ENCODE data around the gene FAM107B. TPM values are rescaled to one million over a fixed set of nuclear protein-coding genes. Genes with fewer than 3 reads are reported as not detected.

Gene FAM107B
- total and polyA plus RNA-seq, 2 donors, result 49.1 to 52.3 TPM

- peaks cover 0 to 6% of the 10 kb centered on the region in 2 donors for H3K9me3 ChIP-seq (ENCODE audit: control insufficient read depth in 2 of 2, insufficient read depth in 1 of 2, low read length in 1 of 2)
- H3K27me3 ChIP-seq (ENCODE audit: control insufficient read depth in 2 of 2, insufficient read depth in 1 of 2, low read length in 1 of 2), result peaks cover 0 to 3% of the 10 kb centered on the region in 2 donors
- no peak for DNase-seq (ENCODE audit: low read depth in 6 of 9, low spot score in 9 of 9)
- WGBS, result 96% methylated on average over 5 of the region's 5 CpGs
- H3K4me3 ChIP-seq (ENCODE audit: low read length in 2 of 2), result no peak overlapping the region
- no peak overlapping the region for H3K27ac ChIP-seq (ENCODE audit: low read depth in 1 of 2, low read length in 1 of 2)
- no peaks in the 10 kb centered on the region for H3K36me3 ChIP-seq (ENCODE audit: control insufficient read depth in 2 of 2, insufficient read depth in 2 of 2, low read length in 1 of 2)
- H3K4me1 ChIP-seq (ENCODE audit: control insufficient read depth in 2 of 2, insufficient read depth in 2 of 2, low read length in 2 of 2), result peaks cover 0 to 3% of the 10 kb centered on the region in 2 donors
Measured at GRCh38 chr10:14784459-14785055, 9.9 kb upstream of the FAM107B start.

GRCh38 chr10:14782691-14783363 lies 8.1 kb upstream of the FAM107B start:
- Histone ChIP-seq H3K27me3 (ENCODE audit: control insufficient read depth in 2 of 2, insufficient read depth in 1 of 2, low read length in 1 of 2) (peaks cover 0 to 3% of the 10 kb centered on the region in 2 donors), H3K4me3 (ENCODE audit: low read length in 2 of 2) (no peak overlapping the region), H3K4me1 (ENCODE audit: control insufficient read depth in 2 of 2, insufficient read depth in 2 of 2, low read length in 2 of 2) (peaks cover 0 to 3% of the 10 kb centered on the region in 2 donors), H3K36me3 (ENCODE audit: control insufficient read depth in 2 of 2, insufficient read depth in 2 of 2, low read length in 1 of 2) (no peaks in the 10 kb centered on the region), H3K27ac (ENCODE audit: low read depth in 1 of 2, low read length in 1 of 2) (no peak overlapping the region), H3K9me3 (ENCODE audit: control insufficient read depth in 2 of 2, insufficient read depth in 1 of 2, low read length in 1 of 2) (peaks cover 0 to 6% of the 10 kb centered on the region in 2 donors)
- WGBS, result 41% methylated on average over 9 of the region's 9 CpGs
- DNase-seq (ENCODE audit: low read depth in 6 of 9, low spot score in 9 of 9), result peak in 1 of 9 donors; percentile 11

GRCh38 chr10:14781763-14782162 lies 7.1 kb upstream of the FAM107B start:
- Histone ChIP-seq H3K27me3 (ENCODE audit: control insufficient read depth in 2 of 2, insufficient read depth in 1 of 2, low read length in 1 of 2) (peaks cover 0 to 3% of the 10 kb centered on the region in 2 donors), H3K9me3 (ENCODE audit: control insufficient read depth in 2 of 2, insufficient read depth in 1 of 2, low read length in 1 of 2) (peaks cover 0 to 6% of the 10 kb centered on the region in 2 donors), H3K4me1 (ENCODE audit: control insufficient read depth in 2 of 2, insufficient read depth in 2 of 2, low read length in 2 of 2) (peaks cover 0 to 3% of the 10 kb centered on the region in 2 donors), H3K27ac (ENCODE audit: low read depth in 1 of 2, low read length in 1 of 2) (no peak overlapping the region), H3K36me3 (ENCODE audit: control insufficient read depth in 2 of 2, insufficient read depth in 2 of 2, low read length in 1 of 2) (no peaks in the 10 kb centered on the region), H3K4me3 (ENCODE audit: low read length in 2 of 2) (no peak overlapping the region)
- no peak for DNase-seq (ENCODE audit: low read depth in 6 of 9, low spot score in 9 of 9)
- 49% methylated on average over 7 of the region's 7 CpGs for WGBS

GRCh38 chr10:14779001-14779651 lies 4.4 kb upstream of the FAM107B start:
- H3K27me3 ChIP-seq (ENCODE audit: control insufficient read depth in 2 of 2, insufficient read depth in 1 of 2, low read length in 1 of 2), result peaks cover 0 to 3% of the 10 kb centered on the region in 2 donors
- H3K9me3 ChIP-seq (ENCODE audit: control insufficient read depth in 2 of 2, insufficient read depth in 1 of 2, low read length in 1 of 2), result no peaks in the 10 kb centered on the region
- H3K4me3 ChIP-seq (ENCODE audit: low read length in 2 of 2), result no peak overlapping the region
- WGBS, result 96% methylated on average over 6 of the region's 6 CpGs
- H3K4me1 ChIP-seq (ENCODE audit: control insufficient read depth in 2 of 2, insufficient read depth in 2 of 2, low read length in 2 of 2), result peaks cover 0 to 3% of the 10 kb centered on the region in 2 donors
- no peak for DNase-seq (ENCODE audit: low read depth in 6 of 9, low spot score in 9 of 9)
- H3K27ac ChIP-seq (ENCODE audit: low read depth in 1 of 2, low read length in 1 of 2), result peak overlapping the region in 1 of 2 donors; percentile 26
- no peaks in the 10 kb centered on the region for H3K36me3 ChIP-seq (ENCODE audit: control insufficient read depth in 2 of 2, insufficient read depth in 2 of 2, low read length in 1 of 2)

GRCh38 chr10:14776546-14776945 lies 1.8 kb upstream of the FAM107B start:
- no peak for DNase-seq (ENCODE audit: low read depth in 6 of 9, low spot score in 9 of 9)
- 92% methylated on average over 9 of the region's 9 CpGs for WGBS

GRCh38 chr10:14775656-14776055 lies 959 bp upstream of the FAM107B start:
- H3K9me3 ChIP-seq (ENCODE audit: control insufficient read depth in 2 of 2, insufficient read depth in 1 of 2, low read length in 1 of 2), result no peaks in the 10 kb centered on the region
- H3K4me1 ChIP-seq (ENCODE audit: control insufficient read depth in 2 of 2, insufficient read depth in 2 of 2, low read length in 2 of 2), result peaks cover 0 to 3% of the 10 kb centered on the region in 2 donors
- WGBS, result 95% methylated on average over 3 of the region's 3 CpGs
- H3K27ac ChIP-seq (ENCODE audit: low read depth in 1 of 2, low read length in 1 of 2), result no peak overlapping the region
- no peak overlapping the region for H3K4me3 ChIP-seq (ENCODE audit: low read length in 2 of 2)
- DNase-seq (ENCODE audit: low read depth in 6 of 9, low spot score in 9 of 9), result no peak
- no peaks in the 10 kb centered on the region for H3K27me3 ChIP-seq (ENCODE audit: control insufficient read depth in 2 of 2, insufficient read depth in 1 of 2, low read length in 1 of 2)
- no peaks in the 10 kb centered on the region for H3K36me3 ChIP-seq (ENCODE audit: control insufficient read depth in 2 of 2, insufficient read depth in 2 of 2, low read length in 1 of 2)

More at GRCh38 chr10:14776546-14776945, 1.8 kb upstream of the FAM107B start:
- no peak overlapping the region for H3K27ac ChIP-seq (ENCODE audit: low read depth in 1 of 2, low read length in 1 of 2)
- peaks cover 0 to 3% of the 10 kb centered on the region in 2 donors for H3K4me1 ChIP-seq (ENCODE audit: control insufficient read depth in 2 of 2, insufficient read depth in 2 of 2, low read length in 2 of 2)
- no peaks in the 10 kb centered on the region for H3K9me3 ChIP-seq (ENCODE audit: control insufficient read depth in 2 of 2, insufficient read depth in 1 of 2, low read length in 1 of 2)
- no peaks in the 10 kb centered on the region for H3K36me3 ChIP-seq (ENCODE audit: control insufficient read depth in 2 of 2, insufficient read depth in 2 of 2, low read length in 1 of 2)
- H3K4me3 ChIP-seq (ENCODE audit: low read length in 2 of 2), result no peak overlapping the region
- no peaks in the 10 kb centered on the region for H3K27me3 ChIP-seq (ENCODE audit: control insufficient read depth in 2 of 2, insufficient read depth in 1 of 2, low read length in 1 of 2)

GRCh38 chr10:14774214-14774580 lies 500 bp downstream of the FAM107B start:
- WGBS, result 95% methylated on average over 22 of the region's 22 CpGs

GRCh38 chr10:14773551-14774213 lies 1.0 kb downstream of the FAM107B start:
- Histone ChIP-seq H3K36me3 (ENCODE audit: control insufficient read depth in 2 of 2, insufficient read depth in 2 of 2, low read length in 1 of 2) (no peaks in the 10 kb centered on the region), H3K27ac (ENCODE audit: low read depth in 1 of 2, low read length in 1 of 2) (no peak overlapping the region), H3K4me3 (ENCODE audit: low read length in 2 of 2) (no peak overlapping the region), H3K4me1 (ENCODE audit: control insufficient read depth in 2 of 2, insufficient read depth in 2 of 2, low read length in 2 of 2) (peaks cover 0 to 3% of the 10 kb centered on the region in 2 donors), H3K9me3 (ENCODE audit: control insufficient read depth in 2 of 2, insufficient read depth in 1 of 2, low read length in 1 of 2) (no peaks in the 10 kb centered on the region), H3K27me3 (ENCODE audit: control insufficient read depth in 2 of 2, insufficient read depth in 1 of 2, low read length in 1 of 2) (no peaks in the 10 kb centered on the region)
- no peak for DNase-seq (ENCODE audit: low read depth in 6 of 9, low spot score in 9 of 9)
- WGBS, result 94% methylated on average over 10 of the region's 10 CpGs

More at GRCh38 chr10:14774214-14774580, 500 bp downstream of the FAM107B start:
- Histone ChIP-seq H3K4me1 (ENCODE audit: control insufficient read depth in 2 of 2, insufficient read depth in 2 of 2, low read length in 2 of 2) (peaks cover 0 to 3% of the 10 kb centered on the region in 2 donors), H3K27me3 (ENCODE audit: control insufficient read depth in 2 of 2, insufficient read depth in 1 of 2, low read length in 1 of 2) (no peaks in the 10 kb centered on the region), H3K9me3 (ENCODE audit: control insufficient read depth in 2 of 2, insufficient read depth in 1 of 2, low read length in 1 of 2) (no peaks in the 10 kb centered on the region), H3K4me3 (ENCODE audit: low read length in 2 of 2) (no peak overlapping the region), H3K36me3 (ENCODE audit: control insufficient read depth in 2 of 2, insufficient read depth in 2 of 2, low read length in 1 of 2) (no peaks in the 10 kb centered on the region), H3K27ac (ENCODE audit: low read depth in 1 of 2, low read length in 1 of 2) (no peak overlapping the region)
- DNase-seq (ENCODE audit: low read depth in 6 of 9, low spot score in 9 of 9), result no peak

- Histone ChIP-seq H3K27ac (ENCODE audit: low read depth in 1 of 2, low read length in 1 of 2) (no peak overlapping the region), H3K4me1 (ENCODE audit: control insufficient read depth in 2 of 2, insufficient read depth in 2 of 2, low read length in 2 of 2) (peaks cover 0 to 3% of the 10 kb centered on the region in 2 donors), H3K9me3 (ENCODE audit: control insufficient read depth in 2 of 2, insufficient read depth in 1 of 2, low read length in 1 of 2) (no peaks in the 10 kb centered on the region), H3K27me3 (ENCODE audit: control insufficient read depth in 2 of 2, insufficient read depth in 1 of 2, low read length in 1 of 2) (no peaks in the 10 kb centered on the region), H3K36me3 (ENCODE audit: control insufficient read depth in 2 of 2, insufficient read depth in 2 of 2, low read length in 1 of 2) (no peaks in the 10 kb centered on the region), H3K4me3 (ENCODE audit: low read length in 2 of 2) (no peak overlapping the region)
- no peak for DNase-seq (ENCODE audit: low read depth in 6 of 9, low spot score in 9 of 9)
- 95% methylated on average over 7 of the region's 7 CpGs for WGBS
Measured at GRCh38 chr10:14772399-14772798, 2.3 kb downstream of the FAM107B start.
